A549 (cell line): ENCODE measurements around the gene GAGE12J.
"Not testable (repeated sequence)": the region's sequence is repeated elsewhere in the genome, so short reads cannot be mapped to it uniquely, and the experiment has no call there.

Source experiments
- CEBPB ChIP-seq, 2 experiments: fragments of >200 bp in 1 of 2; sonication (Bioruptor Twin) in 1 of 2; formaldehyde crosslinking in 1 of 2; IDR thresholded peaks; 2 replicates each; pipeline ENCODE4 v1.6.1; 2012 to 2016
- CTCF ChIP-seq: fragments of >200 bp; sonication (Bioruptor Twin); formaldehyde crosslinking; IDR thresholded peaks from 3 replicates; pipeline ENCODE4 v1.5.1; 2016
- EP300 ChIP-seq, 2 experiments: fragments of >200 bp; sonication (Bioruptor Twin); formaldehyde crosslinking; IDR thresholded peaks; 2 replicates in 1 of 2; 3 replicates in 1 of 2; pipeline ENCODE4 v1.6.1; 2016 to 2017
- HDAC2 ChIP-seq: fragments of 200-600 bp; sonication (generic); IDR thresholded peaks from 2 replicates; pipeline ENCODE4 v1.6.1; 2016
- POLR2A ChIP-seq: IDR thresholded peaks from 2 replicates; pipeline ENCODE4 v1.6.1; 2012; ENCODE audit warnings: mild to moderate bottlenecking, low read length
- POLR2AphosphoS2 ChIP-seq: conservative IDR thresholded peaks from 2 replicates; pipeline ENCODE4 v1.6.1; 2012; ENCODE audit warnings: low read length, improper control_type of control experiment, inconsistent platforms
- RAD21 ChIP-seq, 2 experiments: fragments of >200 bp in 1 of 2; sonication (Bioruptor Twin) in 1 of 2; formaldehyde crosslinking in 1 of 2; IDR thresholded peaks in 1 of 2; conservative IDR thresholded peaks in 1 of 2; 2 replicates in 1 of 2; 3 replicates in 1 of 2; pipeline ENCODE4 v1.6.1; 2012 to 2018; ENCODE audit warnings: inconsistent platforms in 1 of 2
- SMC3 ChIP-seq: fragments of >200 bp; sonication (Bioruptor Twin); formaldehyde crosslinking; IDR thresholded peaks from 3 replicates; pipeline ENCODE4 v1.6.1; 2018; ENCODE audit warnings: inconsistent platforms
- TF ChIP-seq, protein P1 (sequence below): fragments of 450-650 bp; IDR thresholded peaks from 2 replicates; pipeline ENCODE4 v1.6.1; 2014; ENCODE audit warnings: antibody characterized with exemption

GRCh38 chrX:49299293-49299692, 22.5 kb upstream of the GAGE12J start:
- TF ChIP-seq CEBPB (IDR thresholded peaks at IDR 0.05); RAD21 (conservative IDR thresholded peaks at IDR 0.05 in 1 of 2, IDR thresholded peaks at IDR 0.05 in 1 of 2); POLR2A; CTCF; SMC3; POLR2AphosphoS2; HDAC2; EP300 (IDR thresholded peaks at IDR 0.05): not testable (repeated sequence)
- TF ChIP-seq, protein P1, sequence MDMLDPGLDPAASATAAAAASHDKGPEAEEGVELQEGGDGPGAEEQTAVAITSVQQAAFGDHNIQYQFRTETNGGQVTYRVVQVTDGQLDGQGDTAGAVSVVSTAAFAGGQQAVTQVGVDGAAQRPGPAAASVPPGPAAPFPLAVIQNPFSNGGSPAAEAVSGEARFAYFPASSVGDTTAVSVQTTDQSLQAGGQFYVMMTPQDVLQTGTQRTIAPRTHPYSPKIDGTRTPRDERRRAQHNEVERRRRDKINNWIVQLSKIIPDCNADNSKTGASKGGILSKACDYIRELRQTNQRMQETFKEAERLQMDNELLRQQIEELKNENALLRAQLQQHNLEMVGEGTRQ: not testable (repeated sequence)
